ENCODE results near the gene BCL2L1.
"Not testable (repeated sequence)": the region's sequence is repeated elsewhere in the genome, so short reads cannot be mapped to it uniquely, and the experiment has no call there.

The BCL2L1 gene

GRCh38 chr20:31722257-31723068, at the start of gene BCL2L1:
BCL2L1 (minus strand) TSS chr20:31722868; CDS start chr20:31722218, 650 bp downstream.
- peak; percentile 78 for DNase-seq

GRCh38 chr20:31770243-31770642, 47.6 kb upstream of the BCL2L1 start:
- no peak for DNase-seq

DNA sequence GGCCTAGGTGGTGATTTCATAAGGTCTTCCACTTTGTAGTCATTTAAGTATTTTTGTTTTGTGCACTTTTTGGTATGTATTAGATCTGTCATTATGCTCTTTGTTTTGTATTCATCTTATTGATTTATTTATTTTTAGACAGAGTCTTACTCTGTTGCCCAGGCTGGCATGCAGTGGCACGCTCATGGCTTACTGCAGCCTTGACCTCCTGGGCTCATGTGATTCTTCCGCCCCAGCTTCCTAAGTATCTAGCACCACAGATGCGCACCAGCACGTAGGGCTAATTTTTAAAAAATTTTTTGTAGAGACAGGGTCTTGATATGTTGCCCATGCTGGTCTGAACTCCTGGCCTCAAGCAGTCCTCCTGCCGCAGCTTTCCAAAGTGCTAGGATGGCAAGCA, 47.0 kb upstream of the BCL2L1 start:
- no peak for DNase-seq

DNA sequence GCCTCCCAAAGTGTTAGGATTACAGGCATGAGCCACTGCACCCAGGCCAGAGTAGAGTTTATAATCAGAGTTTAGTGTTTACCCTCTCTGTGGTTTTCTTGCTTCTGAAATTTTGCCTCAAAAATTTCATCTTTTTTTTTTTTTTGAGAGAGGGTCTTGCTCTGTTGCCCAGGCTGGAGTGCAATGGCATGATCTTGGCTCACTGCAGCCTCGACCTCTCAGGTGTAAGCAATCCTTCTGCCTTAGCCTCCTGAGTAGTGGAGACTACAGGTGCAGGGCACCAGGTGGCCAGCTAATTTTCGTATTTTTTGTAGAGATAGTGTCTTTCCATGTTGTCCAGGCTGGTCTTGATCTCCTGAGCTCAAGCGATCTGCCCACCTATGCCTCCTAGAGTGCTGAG, 45.1 kb upstream of the BCL2L1 start:
- DNase-seq, result no peak

DNA sequence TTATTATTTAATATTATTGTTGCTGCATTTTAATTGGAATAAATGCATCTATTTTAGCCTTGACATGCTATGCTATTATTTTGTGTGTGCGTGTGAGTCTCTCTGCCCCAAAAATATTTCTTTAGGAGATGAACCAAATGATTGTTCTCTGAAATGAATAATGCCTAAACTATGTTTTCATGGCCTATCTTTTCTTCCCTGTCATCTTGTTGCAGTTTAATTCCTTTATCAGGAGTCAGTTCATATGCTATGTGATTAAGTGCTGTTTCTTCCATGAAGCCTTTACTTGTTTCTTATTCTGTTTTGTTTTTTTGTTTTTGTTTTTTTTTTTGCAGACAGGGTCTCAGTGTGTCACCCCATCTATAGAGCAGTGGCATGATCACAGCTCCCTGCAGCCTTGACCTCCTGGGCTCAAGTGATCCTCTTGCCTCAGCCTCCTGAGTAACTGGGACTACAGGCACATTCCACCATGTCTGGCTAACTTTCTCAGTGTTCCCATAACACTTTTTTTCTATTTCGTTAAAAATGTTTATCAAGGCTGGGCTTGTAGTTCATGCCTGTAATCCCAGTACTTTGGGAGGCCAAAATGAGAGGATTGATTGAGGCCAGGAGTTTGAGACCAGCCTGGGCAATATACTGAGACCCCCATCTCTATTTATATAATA, 42.1 kb upstream of the BCL2L1 start:
- no peak for DNase-seq

DNA sequence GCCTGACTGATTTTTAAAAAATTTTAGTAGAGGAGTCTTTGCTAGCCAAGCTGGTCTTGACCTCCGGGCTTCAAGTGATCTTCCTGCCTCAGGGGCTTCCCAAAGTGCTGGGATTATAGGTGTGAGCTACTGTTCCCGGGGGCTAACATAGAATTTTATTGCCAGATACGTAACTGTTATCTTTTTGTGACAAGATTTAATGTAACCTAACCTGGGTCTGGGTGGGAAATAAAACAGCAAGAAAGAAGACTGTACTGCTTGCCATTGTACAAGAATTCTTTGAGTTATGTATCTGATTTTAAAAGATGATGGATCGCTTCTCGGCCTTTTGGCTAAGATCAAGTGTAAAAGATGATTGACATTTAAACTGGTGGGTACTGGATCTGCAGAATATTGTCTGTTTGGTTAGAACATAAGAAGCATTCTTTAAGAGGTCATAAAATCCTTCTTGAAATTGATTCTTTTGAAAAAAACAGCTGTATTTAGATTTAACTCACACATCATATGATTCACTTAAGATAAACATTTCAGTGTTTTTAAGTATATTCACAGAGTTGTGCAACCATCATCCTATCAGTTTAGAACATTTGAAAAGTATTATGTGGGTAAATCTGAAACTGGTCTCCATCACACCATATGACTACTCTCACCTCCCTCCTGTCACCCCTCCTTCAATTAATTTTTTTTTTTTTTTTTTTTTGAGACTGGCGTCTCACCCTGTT, 38.0 kb upstream of the BCL2L1 start:
- no peak for DNase-seq

DNA sequence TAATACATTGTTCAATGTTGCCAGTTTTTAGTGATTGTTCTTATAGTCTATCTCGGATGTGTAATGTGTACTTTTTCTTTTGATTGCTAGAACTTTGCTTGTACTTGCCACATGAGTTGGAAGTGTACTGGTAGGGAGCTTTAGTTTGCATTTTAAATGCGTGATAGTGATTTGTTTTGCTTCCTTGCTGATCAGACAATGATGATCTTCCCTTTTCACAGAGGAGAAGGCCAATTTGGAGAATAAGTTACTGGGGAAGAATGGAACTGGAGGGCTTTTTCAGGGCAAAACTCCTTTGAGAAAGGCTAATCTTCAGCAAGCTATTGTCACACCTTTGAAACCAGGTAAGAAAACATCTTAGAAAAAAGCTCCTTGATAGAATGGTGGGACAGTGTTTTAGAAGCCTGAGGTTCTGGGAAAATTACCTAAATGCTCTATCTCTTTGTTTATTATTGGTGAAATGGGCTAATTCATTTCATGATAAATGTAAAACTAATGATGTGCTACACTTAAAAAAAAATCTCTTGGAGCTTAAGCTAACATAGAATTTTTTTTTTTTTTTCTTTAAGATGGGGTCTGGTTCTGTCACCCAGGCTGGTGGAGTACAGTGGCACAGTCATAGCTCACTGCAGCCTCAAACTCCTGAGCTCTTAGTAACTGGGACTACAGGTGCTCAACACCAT, 37.3 kb upstream of the BCL2L1 start:
- no peak for DNase-seq

- no peak for DNase-seq
Observed at GRCh38 chr20:31758991-31759390, 36.3 kb upstream of the BCL2L1 start.

- DNase-seq, result no peak
Observed at GRCh38 chr20:31758521-31758920, 35.9 kb upstream of the BCL2L1 start.

- no peak for DNase-seq
Observed at GRCh38 chr20:31757254-31757653, 34.6 kb upstream of the BCL2L1 start.

GRCh38 chr20:31751126-31751525, 28.5 kb upstream of the BCL2L1 start:
- DNase-seq, result no peak

- no peak for DNase-seq
Observed at GRCh38 chr20:31749223-31749622, 26.6 kb upstream of the BCL2L1 start.

DNA sequence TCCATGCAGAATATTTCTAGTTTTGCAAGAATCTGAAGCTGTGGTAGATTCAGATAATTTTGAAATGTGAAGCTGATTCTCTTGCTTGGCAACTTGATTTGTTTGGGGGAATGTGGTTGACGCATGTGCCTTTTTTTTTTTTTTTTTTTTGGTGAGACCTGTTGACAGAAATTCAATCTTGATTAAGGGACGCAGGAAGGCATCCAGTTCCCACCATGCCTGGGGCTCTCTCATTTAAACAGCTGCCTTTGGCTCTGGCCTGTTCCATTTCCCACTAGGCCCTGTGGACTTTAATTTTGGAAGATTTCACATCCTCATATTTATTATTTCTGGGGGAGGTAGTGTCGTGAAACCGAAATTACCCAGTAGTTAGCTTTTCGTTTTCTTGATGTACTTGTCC, 25.0 kb upstream of the BCL2L1 start:
- no peak for DNase-seq

GRCh38 chr20:31747028-31747427, 24.4 kb upstream of the BCL2L1 start:
- not testable (repeated sequence) for DNase-seq

- DNase-seq, result no peak
Observed at GRCh38 chr20:31746068-31746878, 23.6 kb upstream of the BCL2L1 start.

DNA sequence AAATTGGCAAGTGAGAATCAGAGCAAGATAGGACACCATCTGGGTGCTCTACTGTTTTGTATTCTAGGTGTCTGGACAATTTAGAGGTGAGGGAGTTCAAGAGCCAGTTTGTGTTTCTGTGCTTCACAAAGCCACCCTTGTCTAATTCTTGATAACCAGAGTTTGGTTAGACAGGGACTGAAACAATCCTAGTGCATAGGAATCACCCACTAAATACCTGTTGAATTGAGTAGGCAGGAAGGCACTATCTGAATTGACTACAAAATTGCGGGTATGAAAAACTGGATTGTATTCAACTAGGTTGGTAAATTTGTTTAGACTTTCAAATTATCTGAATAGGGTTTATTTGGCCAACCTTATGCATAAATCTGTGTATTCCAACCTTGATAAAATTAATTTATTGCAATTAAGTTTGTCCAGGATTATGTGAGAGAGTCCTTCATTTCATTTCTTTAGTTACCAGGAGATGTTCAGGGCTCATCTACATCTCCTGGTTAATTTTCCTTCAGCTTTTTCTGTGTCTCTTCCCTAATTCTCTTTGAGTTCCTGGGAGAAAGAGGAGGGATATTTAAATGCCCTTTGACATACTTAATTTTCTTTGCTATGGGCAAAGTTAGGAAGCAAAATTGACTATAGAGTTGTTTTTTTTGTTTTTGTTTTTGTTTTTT, 18.1 kb upstream of the BCL2L1 start:
- no peak for DNase-seq

DNA sequence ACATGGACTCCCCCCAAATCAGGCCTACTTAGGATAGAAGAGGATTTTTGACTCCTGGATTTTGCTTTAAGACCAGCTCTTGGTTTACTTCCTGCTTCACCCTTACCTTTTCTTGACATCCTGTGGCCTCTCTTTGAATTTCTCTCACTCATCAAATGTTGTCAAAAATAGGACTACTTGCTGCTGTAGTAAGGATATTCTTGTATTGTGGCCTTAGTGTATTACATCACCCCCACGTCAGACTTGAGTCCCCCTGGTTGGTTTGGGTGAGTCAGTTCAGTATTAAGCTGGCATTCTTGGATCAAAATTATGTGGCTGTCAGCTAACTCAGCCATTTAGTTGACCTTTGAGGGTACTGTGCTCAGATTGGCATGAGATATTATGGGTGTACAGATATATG, 17.5 kb upstream of the BCL2L1 start:
- DNase-seq, result no peak

- DNase-seq, result no peak
Observed at GRCh38 chr20:31739550-31739977, 16.9 kb upstream of the BCL2L1 start.

DNA sequence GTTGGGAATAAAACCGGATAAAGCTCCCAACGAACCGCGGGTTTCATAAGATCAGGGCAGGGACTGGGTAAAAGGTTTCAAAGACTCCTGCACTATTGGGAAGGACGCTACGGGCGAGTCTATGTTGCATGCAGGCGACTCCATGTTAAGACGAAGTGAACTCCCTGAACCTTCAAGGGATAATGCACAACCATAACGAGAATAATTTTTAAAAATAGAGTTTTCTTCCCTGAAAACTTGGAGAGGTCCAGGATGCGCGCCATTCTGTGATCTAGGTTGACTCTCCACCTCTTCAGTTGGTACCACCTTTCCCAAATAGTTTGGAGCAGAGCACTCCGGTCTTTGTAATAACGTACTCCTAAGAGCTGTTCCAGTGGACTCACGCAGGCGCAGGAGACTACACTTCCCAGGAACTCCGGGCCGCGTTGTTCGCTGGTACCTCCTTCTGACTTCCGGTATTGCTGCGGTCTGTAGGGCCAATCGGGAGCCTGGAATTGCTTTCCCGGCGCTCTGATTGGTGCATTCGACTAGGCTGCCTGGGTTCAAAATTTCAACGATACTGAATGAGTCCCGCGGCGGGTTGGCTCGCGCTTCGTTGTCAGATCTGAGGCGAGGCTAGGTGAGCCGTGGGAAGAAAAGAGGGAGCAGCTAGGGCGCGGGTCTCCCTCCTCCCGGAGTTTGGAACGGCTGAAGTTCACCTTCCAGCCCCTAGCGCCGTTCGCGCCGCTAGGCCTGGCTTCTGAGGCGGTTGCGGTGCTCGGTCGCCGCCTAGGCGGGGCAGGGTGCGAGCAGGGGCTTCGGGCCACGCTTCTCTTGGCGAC, 16.3 kb upstream of the BCL2L1 start, which contains the start of gene TPX2:
TSS of gene TPX2 (plus strand) at position 562 of the 821 bp plus-strand sequence. CDS start 18,187 bp downstream, outside the sequence.
- peak; percentile 86 for DNase-seq

- no peak for DNase-seq
Observed at GRCh38 chr20:31731321-31731717, 8.7 kb upstream of the BCL2L1 start.

All from stimulated activated naive CD4-positive, alpha-beta T cell treated with Interleukin-2 at 50 U/mL for 16 hours (primary cell).